Right atrium auricular region (tissue), 2 donors: ENCODE measurements around the gene DECR2. TPM values are rescaled to one million over a fixed set of nuclear protein-coding genes. Genes with fewer than 3 reads are reported as not detected.

ENCODE experiments used
- DNase-seq: peaks from one replicate; pipeline ENCODE4 v3.0.0-alpha.2; 2019; ENCODE audit warnings: low spot score
- H3K27ac ChIP-seq, 2 donors: fragments of 200-600 bp; sonication (generic); 1 replicate in 1 of 2; 2 replicates in 1 of 2; pipeline ENCODE4 v1.5.1; 2016 to 2019
- H3K27me3 ChIP-seq, 2 donors: fragments of 200-600 bp; sonication (generic); one replicate each; pipeline versions ENCODE4 v1.5.1 to v1.6.0; 2017 to 2019
- H3K36me3 ChIP-seq: fragments of 200-600 bp; sonication (generic); one replicate; pipeline ENCODE4 v1.5.1; 2016
- H3K4me1 ChIP-seq, 2 donors: fragments of 200-600 bp; sonication (generic); one replicate each; pipeline versions ENCODE4 v1.5.1 to v1.6.0; 2017 to 2019
- H3K4me3 ChIP-seq, 2 donors: fragments of 200-600 bp; sonication (generic); 1 replicate in 1 of 2; 2 replicates in 1 of 2; pipeline ENCODE4 v1.5.1; 2017 to 2019; ENCODE audit warnings: mild to moderate bottlenecking in 1 of 2, moderate library complexity in 1 of 2
- H3K9me3 ChIP-seq, 2 donors: fragments of 200-600 bp; sonication (generic); one replicate each; pipeline ENCODE4 v1.5.1; 2019
- total RNA-seq, 2 donors: library from RNA; depleted of rRNA; stranded (reverse); fragments of >200 nt; gene quantifications; one replicate each; pipeline ENCODE4 v1.1.0, GENCODE V29; 2016
- TF ChIP-seq, protein P1 (sequence below), 2 donors: fragments of 200-600 bp; sonication (generic); IDR thresholded peaks; one replicate each; pipeline ENCODE4 v1.5.1; 2019; ENCODE audit warnings: antibody characterized with exemption in 2 of 2

The DECR2 gene
- total RNA-seq, 2 donors from 2014 or later = 10.6 to 18.7 TPM

DNA sequence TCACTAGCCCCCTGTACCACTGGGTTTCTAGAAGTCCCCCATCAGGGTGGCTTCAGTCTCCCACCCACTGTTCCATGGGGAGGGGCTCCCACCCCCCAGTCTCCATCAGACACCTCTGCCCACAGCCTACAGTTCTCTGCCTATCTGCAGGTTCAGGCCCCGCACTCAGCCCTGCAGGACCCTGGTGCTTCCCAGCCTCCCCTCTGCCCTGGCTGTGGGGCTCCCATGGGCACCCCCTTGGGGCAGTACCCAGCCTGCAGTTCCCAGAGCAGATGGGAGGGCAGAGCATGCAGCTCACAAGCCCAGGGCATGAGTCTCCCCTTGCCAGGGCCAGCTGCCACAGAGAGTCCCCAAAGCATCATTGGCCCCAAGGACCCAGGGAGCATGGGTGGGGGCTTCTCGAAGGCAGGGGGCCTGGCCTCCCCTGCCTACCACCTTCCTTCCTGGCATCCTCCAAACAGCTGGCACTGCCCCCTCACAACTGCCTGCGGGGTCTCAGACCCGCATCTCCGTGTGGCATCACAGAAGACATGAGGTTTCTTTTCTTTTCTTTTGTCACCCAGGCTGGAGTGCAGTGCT, 28.6 kb upstream of the DECR2 start:
- TF ChIP-seq, protein P1, sequence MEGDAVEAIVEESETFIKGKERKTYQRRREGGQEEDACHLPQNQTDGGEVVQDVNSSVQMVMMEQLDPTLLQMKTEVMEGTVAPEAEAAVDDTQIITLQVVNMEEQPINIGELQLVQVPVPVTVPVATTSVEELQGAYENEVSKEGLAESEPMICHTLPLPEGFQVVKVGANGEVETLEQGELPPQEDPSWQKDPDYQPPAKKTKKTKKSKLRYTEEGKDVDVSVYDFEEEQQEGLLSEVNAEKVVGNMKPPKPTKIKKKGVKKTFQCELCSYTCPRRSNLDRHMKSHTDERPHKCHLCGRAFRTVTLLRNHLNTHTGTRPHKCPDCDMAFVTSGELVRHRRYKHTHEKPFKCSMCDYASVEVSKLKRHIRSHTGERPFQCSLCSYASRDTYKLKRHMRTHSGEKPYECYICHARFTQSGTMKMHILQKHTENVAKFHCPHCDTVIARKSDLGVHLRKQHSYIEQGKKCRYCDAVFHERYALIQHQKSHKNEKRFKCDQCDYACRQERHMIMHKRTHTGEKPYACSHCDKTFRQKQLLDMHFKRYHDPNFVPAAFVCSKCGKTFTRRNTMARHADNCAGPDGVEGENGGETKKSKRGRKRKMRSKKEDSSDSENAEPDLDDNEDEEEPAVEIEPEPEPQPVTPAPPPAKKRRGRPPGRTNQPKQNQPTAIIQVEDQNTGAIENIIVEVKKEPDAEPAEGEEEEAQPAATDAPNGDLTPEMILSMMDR (IDR thresholded peaks at IDR 0.05) = no peak
- H3K4me3 ChIP-seq = no peak overlapping the region
- no peaks in the 10 kb centered on the region for H3K9me3 ChIP-seq
- no peaks in the 10 kb centered on the region for H3K27me3 ChIP-seq
- H3K36me3 ChIP-seq = peaks cover 57% of the 10 kb centered on the region
- peaks cover 0 to 19% of the 10 kb centered on the region in 2 donors for H3K4me1 ChIP-seq
- H3K27ac ChIP-seq = no peak overlapping the region
- DNase-seq = no peak

DNA sequence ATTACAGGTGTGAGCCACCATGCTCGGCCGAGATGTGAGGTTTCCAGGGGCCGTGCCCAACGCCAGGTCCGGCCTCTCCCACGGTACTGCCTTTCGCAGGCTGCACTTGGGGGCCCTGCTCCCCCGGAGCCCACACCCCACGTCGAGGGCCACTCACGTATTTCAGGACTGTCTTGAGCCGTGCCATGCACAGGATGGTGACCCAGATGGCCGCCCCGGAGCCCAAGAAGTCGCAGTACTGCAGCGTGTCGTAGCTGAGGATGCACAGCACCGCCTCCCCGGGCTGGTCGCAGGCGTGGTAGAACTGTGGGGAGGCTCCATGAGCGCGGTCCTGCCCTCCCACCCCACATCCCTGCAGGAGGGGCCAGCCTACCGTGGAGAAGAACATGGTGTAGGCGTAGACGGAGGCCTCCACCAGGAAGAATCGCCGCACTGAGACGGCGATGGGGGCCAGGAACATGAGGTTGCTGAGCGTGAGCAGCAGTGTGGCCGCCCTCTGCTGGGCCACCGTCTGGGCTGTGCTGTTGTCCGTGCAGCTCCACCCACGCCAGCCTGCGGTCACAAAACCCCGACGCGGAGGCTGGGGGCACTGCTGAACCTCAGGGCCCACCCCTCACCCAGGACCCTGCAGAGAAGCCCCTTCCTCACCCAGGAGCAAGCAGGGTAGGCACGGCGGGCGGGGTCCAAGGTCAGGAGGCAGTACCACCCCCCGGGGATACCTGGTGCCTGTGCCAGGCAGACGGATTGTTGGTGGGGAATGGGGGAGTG, 27.7 kb upstream of the DECR2 start:
- Histone ChIP-seq H3K27me3 (no peaks in the 10 kb centered on the region), H3K9me3 (no peaks in the 10 kb centered on the region), H3K36me3 (peaks cover 48% of the 10 kb centered on the region), H3K4me1 (peaks cover 0 to 23% of the 10 kb centered on the region in 2 donors), H3K27ac (no peak overlapping the region), H3K4me3 (no peak overlapping the region)
- TF ChIP-seq, protein P1 (IDR thresholded peaks at IDR 0.05) = no peak
- DNase-seq = no peak

DNA sequence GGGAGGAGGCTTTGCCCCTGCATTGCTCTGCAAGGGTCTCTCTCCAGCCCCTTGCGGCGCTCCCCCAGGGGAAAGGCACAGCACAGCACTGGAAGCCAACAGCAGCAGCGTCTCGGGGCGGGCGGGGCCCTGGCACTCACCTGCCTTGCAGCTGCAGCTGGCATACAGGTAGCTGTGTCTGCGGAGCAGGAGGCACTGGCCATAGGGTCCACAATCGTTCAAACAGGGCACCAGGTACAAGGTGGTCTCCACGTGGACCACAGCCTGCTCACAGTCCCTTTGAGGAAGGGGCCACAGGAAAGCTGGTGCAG, 27.1 kb upstream of the DECR2 start:
- Histone ChIP-seq H3K4me1 (peaks cover 0 to 23% of the 10 kb centered on the region in 2 donors), H3K9me3 (no peaks in the 10 kb centered on the region), H3K27ac (no peak overlapping the region), H3K36me3 (peaks cover 46% of the 10 kb centered on the region), H3K4me3 (no peak overlapping the region), H3K27me3 (no peaks in the 10 kb centered on the region)
- no peak for DNase-seq
- TF ChIP-seq, protein P1 (IDR thresholded peaks at IDR 0.05) = no peak

DNA sequence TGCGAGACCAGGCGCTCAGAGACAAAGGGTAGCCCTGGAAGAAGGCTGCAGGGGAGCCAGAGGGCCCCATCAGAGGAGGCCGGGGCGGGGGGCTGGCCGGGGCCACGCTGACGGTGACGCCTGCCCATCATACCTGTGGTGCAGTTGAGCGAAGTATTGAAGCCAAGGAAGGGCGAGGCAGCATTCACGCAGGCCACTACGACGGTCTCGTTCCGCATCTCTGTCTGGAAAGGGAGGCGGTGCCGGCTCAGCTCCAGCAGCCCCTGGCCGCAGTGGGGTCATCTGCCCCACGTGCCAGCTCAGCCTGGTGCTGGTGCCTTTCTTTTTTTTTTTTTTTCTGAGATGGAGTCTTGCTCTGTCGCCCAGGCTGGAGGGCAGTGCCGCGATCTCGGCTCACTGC, 26.5 kb upstream of the DECR2 start:
- Histone ChIP-seq H3K36me3 (peaks cover 46% of the 10 kb centered on the region), H3K27ac (no peak overlapping the region), H3K27me3 (no peaks in the 10 kb centered on the region), H3K4me3 (no peak overlapping the region), H3K9me3 (no peaks in the 10 kb centered on the region), H3K4me1 (peaks cover 0 to 23% of the 10 kb centered on the region in 2 donors)
- TF ChIP-seq, protein P1 (IDR thresholded peaks at IDR 0.05) = no peak
- no peak for DNase-seq

DNA sequence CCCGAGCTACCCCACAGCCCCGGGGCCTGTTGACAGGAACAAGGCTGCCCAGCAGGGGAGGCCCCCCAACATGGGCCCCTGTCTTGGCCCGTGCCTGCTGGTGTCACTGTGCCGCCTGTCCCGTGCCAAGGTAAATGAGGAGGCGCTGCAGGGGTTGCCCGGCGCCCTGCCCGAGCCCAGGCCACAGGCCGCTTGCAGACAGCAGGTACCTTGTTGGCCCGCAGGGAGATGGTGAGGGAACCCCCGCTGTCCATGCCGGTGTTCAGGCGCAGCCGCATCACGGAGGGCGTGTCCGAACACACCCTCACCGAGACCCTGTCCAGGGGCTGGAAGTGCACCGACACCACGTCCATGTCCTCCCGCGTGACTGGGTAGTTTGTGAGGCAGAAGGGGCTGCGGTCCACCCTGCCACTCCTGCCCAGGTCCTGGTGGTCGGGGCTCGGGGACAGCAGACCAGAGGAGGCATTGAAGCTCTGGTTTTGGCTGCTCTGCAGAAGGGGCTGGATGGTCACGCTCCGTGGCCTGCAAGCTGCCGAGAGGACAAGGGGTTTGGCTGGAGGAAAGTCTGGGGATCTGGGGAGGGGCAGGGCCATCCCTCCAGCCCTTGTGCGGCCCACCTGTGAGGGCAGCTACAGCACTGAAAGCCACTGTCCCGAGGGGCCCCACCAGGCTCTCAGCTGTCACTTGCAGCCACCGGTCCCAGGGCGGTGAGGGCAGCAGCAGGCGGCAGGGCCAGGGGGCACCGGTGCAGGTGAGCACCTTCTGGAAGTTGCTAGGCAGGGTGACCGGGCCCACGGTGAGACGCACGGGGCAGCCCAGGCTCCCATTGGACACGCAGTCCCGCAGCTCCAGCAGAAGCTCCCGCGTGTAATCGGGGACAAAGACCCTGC, 25.5 kb upstream of the DECR2 start:
- no peak overlapping the region for H3K27ac ChIP-seq
- no peaks in the 10 kb centered on the region for H3K9me3 ChIP-seq
- peaks cover 0 to 26% of the 10 kb centered on the region in 2 donors for H3K4me1 ChIP-seq
- no peak for DNase-seq
- TF ChIP-seq, protein P1 (IDR thresholded peaks at IDR 0.05) = no peak
- no peaks in the 10 kb centered on the region for H3K27me3 ChIP-seq
- H3K4me3 ChIP-seq = no peak overlapping the region
- H3K36me3 ChIP-seq = peaks cover 46% of the 10 kb centered on the region
